ENCODE data around the gene CDH18. TPM values are rescaled to one million over a fixed set of nuclear protein-coding genes. Genes with fewer than 3 reads are reported as not detected.

CDH18 gene
- total and polyA plus RNA-seq, 5 donors from 2014 or later: not detected

DNA sequence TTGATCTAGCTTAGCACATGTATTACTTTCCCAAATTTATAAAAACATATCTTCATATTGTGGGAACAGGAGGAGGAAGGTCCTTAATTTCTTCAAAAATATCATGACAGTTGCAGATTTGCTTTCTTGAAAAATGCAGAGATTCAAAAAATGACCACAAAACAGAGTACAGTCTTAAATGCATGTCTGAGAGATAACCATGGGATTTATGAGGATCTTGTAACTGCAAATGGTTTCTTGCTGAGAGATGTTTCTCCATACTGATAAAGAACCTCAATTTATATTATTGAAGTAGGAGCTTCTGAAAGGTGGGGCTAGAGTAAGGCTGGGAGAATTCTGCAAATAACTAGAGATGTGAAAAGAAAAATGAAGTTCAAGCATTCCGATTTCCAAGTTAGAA is 83.2 kb downstream of the CDH18 start:
- no peak overlapping the region for H3K27ac Mint-ChIP-seq
- Histone ChIP-seq H3K27ac (ENCODE audit: insufficient read depth, low read length, poor library complexity, severe bottlenecking) (no peak overlapping the region), H3K4me1 (ENCODE audit: control insufficient read depth, insufficient read depth, low read length, poor library complexity, severe bottlenecking) (no peaks in the 10 kb centered on the region), H3K4me3 (ENCODE audit: low read depth, low read length) (no peak overlapping the region), H3K9me3 (ENCODE audit: control insufficient read depth in 2 of 2, low read length in 2 of 2) (no peaks in the 10 kb centered on the region), H3K27me3 (ENCODE audit: control insufficient read depth, insufficient read depth, low read length) (no peaks in the 10 kb centered on the region), H3K36me3 (ENCODE audit: control insufficient read depth, insufficient read depth, low read length) (no peaks in the 10 kb centered on the region)
- H3K4me1 Mint-ChIP-seq: no peaks in the 10 kb centered on the region
- DNase-seq: no peak
- H3K9me3 Mint-ChIP-seq: peaks cover 0 to 18% (median 3%) of the 10 kb centered on the region in 7 donors
- H3K36me3 Mint-ChIP-seq: no peaks in the 10 kb centered on the region
- ATAC-seq (ENCODE audit: low read depth in 2 of 2): no peak
- no peak overlapping the region for H3K4me3 Mint-ChIP-seq
- H3K27me3 Mint-ChIP-seq: no peaks in the 10 kb centered on the region

DNA sequence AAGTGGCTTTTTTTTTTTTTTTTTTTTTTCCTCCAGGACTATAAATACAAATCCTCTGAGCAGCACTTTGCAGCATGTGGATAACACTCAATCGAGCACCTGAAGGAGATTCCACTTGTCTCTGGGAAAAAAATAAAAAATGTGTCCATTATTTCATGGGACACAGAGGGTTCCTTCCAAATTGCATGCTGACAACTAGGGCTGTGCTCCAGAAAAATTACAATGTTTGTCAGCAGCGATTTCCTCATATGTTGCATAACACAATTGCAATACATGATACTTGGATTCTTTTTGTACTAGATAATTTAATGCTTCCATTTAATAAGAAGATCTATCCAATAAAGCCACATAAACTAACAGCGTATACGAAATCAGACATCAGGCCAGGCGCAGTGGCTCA is 84.4 kb downstream of the CDH18 start:
- Mint-ChIP-seq H3K27me3 (no peaks in the 10 kb centered on the region), H3K4me3 (no peak overlapping the region), H3K4me1 (no peaks in the 10 kb centered on the region), H3K9me3 (peaks cover 0 to 23% (median 6%) of the 10 kb centered on the region in 7 donors), H3K36me3 (no peaks in the 10 kb centered on the region), H3K27ac (no peak overlapping the region)
- Histone ChIP-seq H3K27ac (ENCODE audit: insufficient read depth, low read length, poor library complexity, severe bottlenecking) (no peak overlapping the region), H3K36me3 (ENCODE audit: control insufficient read depth, insufficient read depth, low read length) (no peaks in the 10 kb centered on the region), H3K27me3 (ENCODE audit: control insufficient read depth, insufficient read depth, low read length) (no peaks in the 10 kb centered on the region), H3K9me3 (ENCODE audit: control insufficient read depth in 2 of 2, low read length in 2 of 2) (no peaks in the 10 kb centered on the region), H3K4me1 (ENCODE audit: control insufficient read depth, insufficient read depth, low read length, poor library complexity, severe bottlenecking) (no peaks in the 10 kb centered on the region), H3K4me3 (ENCODE audit: low read depth, low read length) (no peak overlapping the region)
- DNase-seq (no peak), ATAC-seq (ENCODE audit: low read depth in 2 of 2) (no peak)

DNA sequence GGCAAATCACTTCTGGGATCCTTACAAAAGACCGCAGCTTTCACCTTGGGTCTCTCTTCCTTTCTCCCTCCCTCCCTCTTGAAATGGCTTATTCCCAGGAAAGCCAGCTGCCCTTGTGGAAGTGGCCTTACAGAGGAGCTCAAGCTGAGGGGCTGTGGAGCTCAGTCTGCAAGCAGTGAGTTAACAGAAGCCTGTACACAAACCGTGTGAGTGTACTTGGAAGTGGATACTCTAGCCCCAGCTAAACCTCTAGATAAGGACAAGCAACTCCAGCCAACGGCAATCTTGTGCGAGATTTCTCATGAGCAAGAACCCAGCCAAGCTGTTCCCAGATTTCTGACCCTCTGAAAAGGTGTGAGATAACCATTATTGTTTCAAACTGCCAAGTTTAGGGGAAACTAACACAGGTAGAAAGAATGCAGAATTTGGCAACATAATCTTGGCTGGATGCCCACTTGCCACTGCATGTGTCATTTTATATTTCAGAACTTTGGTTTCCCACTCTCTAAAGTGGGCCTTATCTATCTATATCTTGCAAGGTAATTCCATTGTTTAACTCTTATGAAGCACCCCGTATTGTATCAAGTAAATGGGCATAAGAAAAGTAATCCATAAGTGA is 85.6 kb downstream of the CDH18 start:
- no peak overlapping the region for H3K27ac Mint-ChIP-seq
- peaks cover 0 to 25% (median 7%) of the 10 kb centered on the region in 7 donors for H3K9me3 Mint-ChIP-seq
- no peak overlapping the region for H3K4me3 Mint-ChIP-seq

DNA sequence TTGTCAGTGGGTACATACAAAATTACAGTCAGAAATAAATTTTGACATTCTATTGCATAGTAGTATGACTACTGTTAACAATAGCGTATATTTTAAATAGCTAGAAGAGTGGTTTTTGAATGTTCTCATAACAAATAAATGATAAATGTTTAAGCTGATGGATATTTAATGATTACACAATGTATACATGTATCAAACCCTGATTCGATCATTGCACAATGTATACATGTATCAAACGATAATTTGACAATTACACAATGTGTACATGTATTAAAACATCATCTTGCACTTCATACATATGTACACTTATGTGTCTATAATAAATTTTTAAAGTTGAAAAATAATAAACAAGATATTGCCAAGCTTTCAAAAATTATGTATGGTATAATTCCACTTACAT is 87.7 kb downstream of the CDH18 start:
- Mint-ChIP-seq H3K4me3 (no peak overlapping the region), H3K27me3 (no peaks in the 10 kb centered on the region), H3K36me3 (no peaks in the 10 kb centered on the region), H3K27ac (no peak overlapping the region), H3K4me1 (no peaks in the 10 kb centered on the region), H3K9me3 (peaks cover 0 to 22% (median 5%) of the 10 kb centered on the region in 7 donors)
- no peak overlapping the region for H3K27ac ChIP-seq (ENCODE audit: insufficient read depth, low read length, poor library complexity, severe bottlenecking)
- no peak overlapping the region for H3K4me3 ChIP-seq (ENCODE audit: low read depth, low read length)
- no peaks in the 10 kb centered on the region for H3K4me1 ChIP-seq (ENCODE audit: control insufficient read depth, insufficient read depth, low read length, poor library complexity, severe bottlenecking)
- H3K36me3 ChIP-seq (ENCODE audit: control insufficient read depth, insufficient read depth, low read length): no peaks in the 10 kb centered on the region
- H3K27me3 ChIP-seq (ENCODE audit: control insufficient read depth, insufficient read depth, low read length): no peaks in the 10 kb centered on the region
- DNase-seq (no peak), ATAC-seq (ENCODE audit: low read depth in 2 of 2) (no peak)
- no peaks in the 10 kb centered on the region for H3K9me3 ChIP-seq (ENCODE audit: control insufficient read depth in 2 of 2, low read length in 2 of 2)

More for the DNA sequence above, 85.6 kb downstream of the CDH18 start:
- Histone ChIP-seq H3K27me3 (ENCODE audit: control insufficient read depth, insufficient read depth, low read length) (no peaks in the 10 kb centered on the region), H3K36me3 (ENCODE audit: control insufficient read depth, insufficient read depth, low read length) (no peaks in the 10 kb centered on the region), H3K9me3 (ENCODE audit: control insufficient read depth in 2 of 2, low read length in 2 of 2) (no peaks in the 10 kb centered on the region), H3K4me1 (ENCODE audit: control insufficient read depth, insufficient read depth, low read length, poor library complexity, severe bottlenecking) (no peaks in the 10 kb centered on the region), H3K4me3 (ENCODE audit: low read depth, low read length) (no peak overlapping the region), H3K27ac (ENCODE audit: insufficient read depth, low read length, poor library complexity, severe bottlenecking) (no peak overlapping the region)
- Mint-ChIP-seq H3K27me3 (no peaks in the 10 kb centered on the region), H3K4me1 (no peaks in the 10 kb centered on the region), H3K36me3 (no peaks in the 10 kb centered on the region)
- ATAC-seq (ENCODE audit: low read depth in 2 of 2): no peak
- no peak for DNase-seq

DNA sequence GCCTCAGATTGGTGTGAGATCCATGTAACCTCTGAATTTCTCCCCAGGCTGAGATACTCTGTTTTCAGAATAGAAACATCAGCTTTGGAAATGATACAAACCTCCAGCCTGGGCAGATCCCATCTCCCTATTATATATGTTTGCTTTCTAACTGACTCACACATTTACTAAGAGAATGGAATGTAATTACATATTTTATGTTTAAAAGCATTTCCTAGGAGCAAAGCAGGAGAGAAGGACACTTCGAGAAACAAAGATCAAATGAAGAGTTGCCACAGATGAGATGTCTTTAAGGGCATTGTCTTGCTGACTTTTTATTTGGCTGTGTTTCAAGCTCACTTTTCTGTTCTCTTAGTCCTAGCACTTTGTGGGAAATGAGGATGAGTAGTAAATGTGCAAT is 96.3 kb downstream of the CDH18 start:
- Mint-ChIP-seq H3K27ac (no peak overlapping the region), H3K9me3 (peaks cover 1 to 10% (median 4%) of the 10 kb centered on the region in 7 donors), H3K4me1 (no peaks in the 10 kb centered on the region), H3K36me3 (no peaks in the 10 kb centered on the region), H3K4me3 (no peak overlapping the region), H3K27me3 (no peaks in the 10 kb centered on the region)
- DNase-seq: no peak
- Histone ChIP-seq H3K4me1 (ENCODE audit: control insufficient read depth, insufficient read depth, low read length, poor library complexity, severe bottlenecking) (no peaks in the 10 kb centered on the region), H3K36me3 (ENCODE audit: control insufficient read depth, insufficient read depth, low read length) (no peaks in the 10 kb centered on the region), H3K27me3 (ENCODE audit: control insufficient read depth, insufficient read depth, low read length) (no peaks in the 10 kb centered on the region), H3K27ac (ENCODE audit: insufficient read depth, low read length, poor library complexity, severe bottlenecking) (no peak overlapping the region), H3K9me3 (ENCODE audit: control insufficient read depth in 2 of 2, low read length in 2 of 2) (peaks cover 2 to 5% of the 10 kb centered on the region in 2 experiments), H3K4me3 (ENCODE audit: low read depth, low read length) (no peak overlapping the region)
- no peak for ATAC-seq (ENCODE audit: low read depth in 2 of 2)

DNA sequence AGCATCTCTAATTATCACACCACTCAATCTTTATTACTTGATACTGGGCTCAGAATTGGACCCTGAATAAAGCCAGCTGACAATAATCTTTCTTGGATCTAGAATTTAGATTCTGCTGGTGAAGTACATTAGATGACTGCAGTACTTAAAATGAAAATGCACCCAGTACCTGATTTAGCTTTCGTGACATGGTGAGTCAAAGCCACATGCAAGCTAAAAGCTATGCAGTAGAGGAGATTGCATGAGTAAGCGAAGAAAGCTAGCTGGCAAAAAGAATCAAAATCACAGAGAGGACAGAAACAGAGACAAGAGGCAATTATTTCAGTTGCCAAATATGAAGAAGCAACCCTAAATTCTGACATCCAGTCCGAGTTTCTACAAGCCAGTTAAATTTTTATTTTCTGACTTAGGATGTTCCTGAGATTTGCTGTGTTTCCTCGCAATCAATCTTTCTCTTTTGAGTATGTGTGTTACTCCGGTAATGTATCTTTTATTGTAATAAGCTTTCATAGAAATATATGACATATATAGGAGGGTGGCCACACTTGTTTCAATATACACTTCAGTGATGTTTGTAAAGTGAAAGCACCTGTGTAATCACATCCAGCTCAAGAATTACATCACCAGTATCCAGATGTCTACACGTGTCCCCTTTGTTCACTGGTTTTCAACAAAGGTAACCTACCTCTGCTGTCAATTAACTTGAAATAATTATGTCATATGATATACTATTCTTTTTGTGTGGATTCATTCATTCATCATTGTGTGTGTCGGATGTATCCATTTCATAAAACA is 101.7 kb downstream of the CDH18 start:
- H3K4me1 ChIP-seq (ENCODE audit: control insufficient read depth, insufficient read depth, low read length, poor library complexity, severe bottlenecking): no peaks in the 10 kb centered on the region
- no peaks in the 10 kb centered on the region for H3K4me1 Mint-ChIP-seq
- no peak overlapping the region for H3K4me3 ChIP-seq (ENCODE audit: low read depth, low read length)
- H3K36me3 ChIP-seq (ENCODE audit: control insufficient read depth, insufficient read depth, low read length): no peaks in the 10 kb centered on the region
- peaks cover 2% of the 10 kb centered on the region in 2 experiments for H3K9me3 ChIP-seq (ENCODE audit: control insufficient read depth in 2 of 2, low read length in 2 of 2)
- H3K27me3 ChIP-seq (ENCODE audit: control insufficient read depth, insufficient read depth, low read length): no peaks in the 10 kb centered on the region
- no peaks in the 10 kb centered on the region for H3K27me3 Mint-ChIP-seq
- H3K27ac ChIP-seq (ENCODE audit: insufficient read depth, low read length, poor library complexity, severe bottlenecking): no peak overlapping the region
- no peak for ATAC-seq (ENCODE audit: low read depth in 2 of 2)
- no peaks in the 10 kb centered on the region for H3K36me3 Mint-ChIP-seq
- DNase-seq: no peak
- H3K9me3 Mint-ChIP-seq: peaks cover 0 to 6% (median 4%) of the 10 kb centered on the region in 7 donors
- no peak overlapping the region for H3K27ac Mint-ChIP-seq
- no peak overlapping the region for H3K4me3 Mint-ChIP-seq

DNA sequence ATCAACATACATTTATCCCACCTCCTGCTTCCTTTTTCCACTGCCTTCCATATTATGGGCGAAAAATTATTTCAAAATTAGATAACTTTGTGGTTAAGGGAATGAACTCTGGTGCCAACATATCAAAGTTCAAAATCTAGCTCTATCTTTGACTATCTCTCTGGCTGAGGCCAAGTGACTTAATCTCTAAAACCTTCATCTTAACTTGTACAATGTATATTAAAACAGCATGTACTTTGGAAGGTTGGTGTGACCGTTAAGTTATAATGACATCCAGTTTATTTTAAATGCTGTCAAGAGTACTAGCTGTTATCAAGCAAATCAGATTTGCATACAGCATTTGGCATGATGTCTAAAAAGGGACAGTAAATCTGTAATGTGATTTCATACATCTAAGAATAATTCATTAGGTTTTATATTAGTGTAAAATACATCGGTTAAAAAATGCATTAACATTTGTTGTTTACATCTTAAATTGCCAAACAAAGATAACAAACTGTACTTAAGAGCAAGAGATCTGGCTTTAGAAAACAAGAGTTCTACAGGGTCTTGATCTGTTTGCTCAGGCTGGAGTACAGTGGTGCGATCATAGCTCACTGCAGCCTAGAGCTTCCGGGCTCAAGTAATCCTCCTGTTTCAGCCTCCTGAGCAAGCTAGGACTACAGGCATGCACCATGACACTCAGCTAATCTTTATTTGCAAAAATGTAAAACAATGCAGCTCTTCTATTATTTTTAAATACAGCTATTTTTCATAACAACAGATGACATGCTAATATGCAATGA is 102.8 kb downstream of the CDH18 start:
- Mint-ChIP-seq H3K9me3 (peaks cover 0 to 9% (median 3%) of the 10 kb centered on the region in 7 donors), H3K4me1 (no peaks in the 10 kb centered on the region), H3K36me3 (no peaks in the 10 kb centered on the region), H3K4me3 (no peak overlapping the region), H3K27me3 (no peaks in the 10 kb centered on the region), H3K27ac (no peak overlapping the region)
- Histone ChIP-seq H3K9me3 (ENCODE audit: control insufficient read depth in 2 of 2, low read length in 2 of 2) (peaks cover 0 to 2% of the 10 kb centered on the region in 2 experiments), H3K27me3 (ENCODE audit: control insufficient read depth, insufficient read depth, low read length) (no peaks in the 10 kb centered on the region), H3K4me1 (ENCODE audit: control insufficient read depth, insufficient read depth, low read length, poor library complexity, severe bottlenecking) (no peaks in the 10 kb centered on the region), H3K4me3 (ENCODE audit: low read depth, low read length) (no peak overlapping the region), H3K27ac (ENCODE audit: insufficient read depth, low read length, poor library complexity, severe bottlenecking) (no peak overlapping the region), H3K36me3 (ENCODE audit: control insufficient read depth, insufficient read depth, low read length) (no peaks in the 10 kb centered on the region)
- ATAC-seq (ENCODE audit: low read depth in 2 of 2): no peak
- DNase-seq: no peak
